Upper lobe of right lung (tissue), 1 donor: ENCODE measurements around the gene ACCSL. TPM values are rescaled to one million over a fixed set of nuclear protein-coding genes. Genes with fewer than 3 reads are reported as not detected.

ENCODE experiments used
- ATAC-seq: fragments of 200-7000 bp; cut with Tn5 transposase; one replicate; pipeline ENCODE4 v1.9.1; 2020; ENCODE audit warnings: mild to moderate bottlenecking, moderate library complexity
- DNase-seq: peaks from one replicate; pipeline ENCODE4 v3.0.0-alpha.2; 2020
- H3K27ac ChIP-seq: fragments of 200-600 bp; one replicate; pipeline ENCODE4 v1.8.0; 2022
- H3K27me3 ChIP-seq: fragments of 200-600 bp; one replicate; pipeline ENCODE4 v1.8.0; 2022; ENCODE audit warnings: mild to moderate bottlenecking
- H3K36me3 ChIP-seq: fragments of 200-600 bp; one replicate; pipeline ENCODE4 v1.8.0; 2022
- H3K4me1 ChIP-seq: fragments of 200-600 bp; one replicate; pipeline ENCODE4 v1.8.0; 2022
- H3K4me3 ChIP-seq: fragments of 200-600 bp; one replicate; pipeline ENCODE4 v1.8.0; 2022; ENCODE audit warnings: mild to moderate bottlenecking
- H3K9me3 ChIP-seq: fragments of 200-600 bp; one replicate; pipeline ENCODE4 v1.8.0; 2022
- CTCF ChIP-seq: fragments of 200-600 bp; IDR thresholded peaks from one replicate; pipeline ENCODE4 v1.8.0; 2022; ENCODE audit warnings: antibody characterized with exemption
- intact Hi-C: fragments of 100-400 bp; cut with DNase I; formaldehyde crosslinking; loops from one replicate; pipeline ENCODE4 v1.11.0; 2022
- total RNA-seq: library from RNA; stranded (reverse); fragmentation: NEBNext Ultra II Directional; extraction: Animal tissue kit (Norgen Biotek cat#: 25700); gene quantifications from one replicate; pipeline ENCODE4 v1.2.1, GENCODE V29; 2021
- donor health status: DM: no; HTN: yes; CAD: no; lungs with severe emphysema.

Gene ACCSL
- total RNA-seq, 1 donor from 2014 or later, result not detected

- DNase-seq (no peak), ATAC-seq (no peak)
- peaks cover 13% of the 10 kb centered on the region for H3K4me1 ChIP-seq
- H3K27ac ChIP-seq, result no peak overlapping the region
- H3K36me3 ChIP-seq, result no peaks in the 10 kb centered on the region
- TF ChIP-seq CTCF, result no peak
- intact Hi-C loops, result no loop called here
- H3K9me3 ChIP-seq, result no peaks in the 10 kb centered on the region
- H3K4me3 ChIP-seq, result no peak overlapping the region
- no peaks in the 10 kb centered on the region for H3K27me3 ChIP-seq
Observed at GRCh38 chr11:44097821-44098220, 50.0 kb downstream of the ACCSL start.

DNA sequence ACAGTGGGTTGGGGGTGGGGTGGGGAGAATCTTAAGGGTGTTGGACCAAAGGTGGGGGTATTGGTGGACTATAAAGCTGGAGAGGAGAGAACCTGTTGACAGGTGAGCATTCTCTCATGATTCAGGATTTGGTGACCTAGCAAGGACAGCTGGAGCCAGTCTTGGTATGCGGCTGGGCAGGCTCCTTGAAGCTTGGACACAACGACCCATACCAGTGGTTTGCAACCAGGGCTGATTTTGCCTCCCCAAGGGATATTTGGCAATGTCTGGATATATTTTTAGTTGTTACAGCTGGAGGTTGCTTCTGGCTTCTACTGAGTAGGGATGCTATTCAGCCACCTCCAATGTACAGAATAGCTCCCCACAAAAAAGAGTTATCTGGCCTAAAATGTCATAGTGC is 53.3 kb downstream of the ACCSL start:
- no peak for DNase-seq
- Histone ChIP-seq H3K4me3 (no peak overlapping the region), H3K4me1 (peaks cover 7% of the 10 kb centered on the region), H3K36me3 (no peaks in the 10 kb centered on the region), H3K27ac (no peak overlapping the region), H3K9me3 (no peaks in the 10 kb centered on the region), H3K27me3 (no peaks in the 10 kb centered on the region)
- no peak for TF ChIP-seq CTCF
- no peak for ATAC-seq
- intact Hi-C loops, result no loop called here

- Histone ChIP-seq H3K9me3 (no peaks in the 10 kb centered on the region), H3K27ac (no peak overlapping the region), H3K4me1 (no peaks in the 10 kb centered on the region), H3K27me3 (no peaks in the 10 kb centered on the region), H3K36me3 (peaks cover 25% of the 10 kb centered on the region), H3K4me3 (no peak overlapping the region)
- no peak for ATAC-seq
- no peak for TF ChIP-seq CTCF
- intact Hi-C loops, result no loop called here
- no peak for DNase-seq
Observed at GRCh38 chr11:44104481-44105294, 56.9 kb downstream of the ACCSL start.

DNA sequence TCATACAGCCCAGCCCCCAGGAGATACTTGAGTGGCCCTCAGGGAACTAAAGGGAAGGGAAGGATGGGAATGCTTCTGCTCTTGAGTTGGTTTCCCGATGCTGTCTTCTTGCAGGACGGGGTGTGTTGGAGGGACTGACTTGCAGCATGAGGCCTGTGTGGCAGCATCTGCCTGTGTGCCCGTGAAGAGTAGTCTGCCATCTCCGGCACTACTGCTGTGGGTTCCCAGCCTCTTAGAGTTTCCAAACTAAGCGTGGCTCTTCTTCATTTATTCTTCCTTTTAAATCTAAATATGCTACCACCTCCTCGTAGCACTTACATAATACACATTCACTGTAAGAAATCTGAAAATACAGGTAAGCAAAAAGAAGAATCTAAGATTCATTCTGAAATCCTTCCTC is 60.5 kb downstream of the ACCSL start:
- Histone ChIP-seq H3K9me3 (no peaks in the 10 kb centered on the region), H3K4me1 (peaks cover 5% of the 10 kb centered on the region), H3K27me3 (no peaks in the 10 kb centered on the region), H3K27ac (no peak overlapping the region), H3K4me3 (no peak overlapping the region), H3K36me3 (peaks cover 29% of the 10 kb centered on the region)
- no peak for ATAC-seq
- intact Hi-C loops, result no loop called here
- no peak for TF ChIP-seq CTCF
- DNase-seq, result no peak

Other genes starting within 250 kb of the ACCSL start
- 27.7 TPM for gene ALKBH3, start 167.2 kb upstream of the ACCSL start, total RNA-seq
- gene C11orf96, start 105.3 kb upstream of the ACCSL start, total RNA-seq, result 139 TPM
- 32.2 TPM for gene ACCS, start 18.3 kb downstream of the ACCSL start, total RNA-seq
- gene EXT2, start 47.7 kb downstream of the ACCSL start, total RNA-seq, result 61.2 TPM